NAMALWA (cell line): ENCODE results near the gene KDM4C.
"Not testable (repeated sequence)": the region's sequence is repeated elsewhere in the genome, so short reads cannot be mapped to it uniquely, and the experiment has no call there.

Experiments
- DNase-seq: peaks from one replicate; pipeline ENCODE4 v3.0.0-alpha.2; 2015; ENCODE audit warnings: low spot score

The KDM4C gene

DNA sequence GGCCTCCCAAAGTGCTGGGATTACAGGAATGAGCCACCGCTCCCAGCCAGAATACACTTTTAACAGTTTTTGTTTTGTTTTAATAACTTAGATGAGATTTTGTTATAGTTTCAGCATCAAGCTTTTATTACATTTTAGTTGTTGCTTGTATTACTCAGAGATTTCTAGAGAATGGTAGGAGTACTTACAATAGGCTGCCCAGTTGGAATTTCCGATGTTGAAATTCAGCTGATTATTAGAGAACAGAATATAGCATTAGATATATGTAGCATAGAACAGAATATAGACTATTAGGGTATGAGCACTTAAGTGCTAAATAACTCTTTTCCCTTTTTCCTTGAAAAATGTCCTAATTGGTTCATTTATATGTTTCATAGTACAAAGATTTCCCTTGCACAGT is 6.2 kb downstream of the KDM4C start:
- DNase-seq = no peak

DNA sequence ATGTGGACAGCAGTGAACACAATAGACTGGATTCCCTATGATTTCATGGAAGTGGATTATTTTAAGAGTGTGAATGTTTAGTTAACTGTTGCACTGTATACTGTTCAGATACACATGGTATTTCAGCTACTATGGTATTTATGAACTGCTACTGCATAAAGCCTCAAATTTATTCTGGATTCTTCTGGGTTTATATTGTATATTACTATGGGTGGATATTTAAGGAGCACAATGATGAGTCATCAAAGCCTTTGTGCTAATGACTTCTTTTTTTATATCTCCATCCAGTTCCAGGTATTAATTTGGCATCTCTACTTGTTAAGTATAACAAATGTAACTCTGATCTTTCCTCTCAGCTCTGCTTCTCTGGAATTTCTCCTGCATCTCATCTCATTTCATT is 6.8 kb downstream of the KDM4C start:
- no peak for DNase-seq

DNA sequence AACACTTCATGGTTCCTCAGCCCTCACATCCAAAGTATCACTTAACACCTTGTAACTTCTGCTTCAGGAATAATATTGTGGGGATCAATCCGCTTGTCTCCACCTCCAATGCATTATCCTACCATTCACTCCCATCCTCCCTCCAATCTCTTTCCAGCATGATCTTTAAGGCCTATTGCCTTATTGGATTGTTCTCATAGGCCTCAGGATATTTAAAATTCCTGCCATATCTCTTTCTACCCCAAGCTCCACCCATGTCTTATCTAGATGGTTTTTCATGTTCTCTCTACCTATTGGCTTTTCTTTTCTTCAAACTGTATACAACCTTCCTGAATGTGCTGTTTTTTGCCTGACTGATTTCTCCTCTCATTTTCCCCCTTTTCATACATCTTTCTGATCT is 7.2 kb downstream of the KDM4C start:
- no peak for DNase-seq

DNA sequence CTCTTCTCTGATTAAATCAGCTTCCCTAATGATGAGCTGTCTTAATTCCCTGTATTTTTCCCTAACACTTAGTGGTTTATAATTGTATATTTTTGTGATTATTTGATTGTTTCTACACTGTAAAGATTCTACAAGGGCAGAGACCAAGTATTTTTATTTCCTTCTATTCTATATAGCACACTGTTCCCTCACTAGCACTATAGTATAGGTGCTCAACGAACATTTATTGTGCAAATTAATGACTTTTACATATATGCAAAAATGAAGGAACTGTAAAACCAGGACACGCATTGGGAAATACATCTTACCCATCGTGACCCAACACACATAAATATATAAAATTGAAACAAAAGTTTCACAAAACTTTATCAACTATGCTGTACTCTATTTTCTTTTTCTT is 7.6 kb downstream of the KDM4C start:
- DNase-seq = no peak

DNA sequence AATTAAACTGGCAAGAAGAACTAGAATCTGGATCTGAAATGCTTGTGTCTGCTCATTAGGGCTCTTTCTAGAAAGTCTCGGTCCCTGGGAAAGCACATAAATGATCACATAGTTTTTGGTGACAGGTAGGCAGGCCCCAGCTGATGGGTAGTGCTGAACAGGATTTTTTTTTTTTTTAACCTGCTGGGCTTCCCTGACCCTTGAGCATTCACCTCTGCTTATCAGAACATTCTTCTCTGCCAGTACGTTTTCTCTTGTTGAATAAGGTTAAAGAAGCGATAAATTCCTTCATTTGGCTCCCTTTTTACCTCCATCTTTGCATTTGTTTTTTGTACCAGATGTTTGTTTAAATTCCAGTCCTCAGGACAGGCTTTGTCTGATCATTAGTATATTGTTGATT is 8.8 kb downstream of the KDM4C start:
- no peak for DNase-seq

DNA sequence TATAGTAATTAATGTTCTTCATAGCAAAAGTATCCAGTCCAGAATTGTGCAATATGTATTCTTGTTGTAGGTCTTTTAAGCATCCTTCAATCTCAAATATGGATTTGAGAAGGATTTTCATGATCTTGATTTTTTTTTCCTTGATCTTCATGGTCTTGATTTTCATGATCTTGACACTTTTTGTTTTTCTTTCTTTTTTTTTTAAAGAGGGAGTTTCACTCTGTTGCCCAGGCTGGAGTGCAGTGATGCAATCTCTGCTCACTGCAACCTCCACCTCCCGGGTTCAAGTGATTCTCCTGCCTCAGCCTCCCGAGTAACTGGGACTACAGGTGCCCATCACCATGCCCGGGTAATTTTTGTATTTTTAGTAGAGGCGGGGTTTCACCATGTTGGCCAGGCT is 10.8 kb downstream of the KDM4C start:
- not testable (repeated sequence) for DNase-seq

DNA sequence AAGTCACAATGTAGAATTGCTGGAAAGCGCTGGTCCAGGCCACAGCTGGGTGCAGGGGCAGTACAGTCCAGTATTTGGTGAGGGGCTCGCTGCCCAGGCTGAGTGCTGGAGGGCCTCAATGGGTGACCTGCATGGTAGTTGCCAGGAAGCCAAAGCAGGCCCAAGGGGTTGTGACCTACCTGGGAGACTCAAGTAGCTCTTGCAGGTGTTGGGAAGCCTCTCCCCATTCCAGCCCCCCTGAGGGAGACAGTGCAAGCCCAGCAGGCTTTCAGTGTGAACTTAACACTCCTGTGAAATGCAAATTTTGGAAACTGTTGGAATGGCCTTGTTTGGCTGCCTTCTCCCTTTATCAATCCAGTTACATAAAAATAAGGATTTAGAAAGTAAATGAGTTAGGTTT is 13.9 kb downstream of the KDM4C start:
- no peak for DNase-seq

DNA sequence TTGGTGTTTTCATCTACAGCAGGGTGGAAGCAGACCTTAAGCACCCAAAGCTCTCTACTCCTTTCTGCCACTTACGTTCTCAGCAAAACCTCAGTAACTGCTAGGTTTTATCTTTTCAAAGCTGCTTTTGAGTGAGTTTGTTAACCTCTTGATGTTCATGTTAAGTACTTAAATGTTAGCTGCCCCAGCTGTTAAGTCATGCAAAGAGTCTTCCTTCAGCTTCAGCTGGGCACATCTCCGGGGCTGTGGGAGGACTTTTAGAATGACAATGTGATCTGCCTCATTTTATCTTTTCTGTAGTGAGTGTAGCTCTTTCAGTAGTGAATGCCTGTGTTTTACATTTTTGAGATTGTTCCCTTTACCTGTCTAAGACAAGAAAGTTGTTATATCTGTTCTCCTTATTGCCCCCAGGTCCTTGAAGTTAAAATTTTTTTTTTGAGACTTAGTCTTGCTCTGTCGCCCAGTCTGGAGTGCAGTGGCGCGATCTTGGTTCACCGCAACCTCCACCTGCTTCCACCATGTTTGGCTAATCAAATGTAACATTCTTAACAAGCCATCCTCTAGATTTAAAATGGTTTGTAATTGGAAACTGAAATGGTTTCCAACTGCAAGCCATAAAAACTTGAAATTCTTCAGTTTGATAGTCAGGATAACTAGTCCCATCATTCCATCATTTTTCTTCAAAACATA is 19.6 kb downstream of the KDM4C start:
- DNase-seq = no peak

DNA sequence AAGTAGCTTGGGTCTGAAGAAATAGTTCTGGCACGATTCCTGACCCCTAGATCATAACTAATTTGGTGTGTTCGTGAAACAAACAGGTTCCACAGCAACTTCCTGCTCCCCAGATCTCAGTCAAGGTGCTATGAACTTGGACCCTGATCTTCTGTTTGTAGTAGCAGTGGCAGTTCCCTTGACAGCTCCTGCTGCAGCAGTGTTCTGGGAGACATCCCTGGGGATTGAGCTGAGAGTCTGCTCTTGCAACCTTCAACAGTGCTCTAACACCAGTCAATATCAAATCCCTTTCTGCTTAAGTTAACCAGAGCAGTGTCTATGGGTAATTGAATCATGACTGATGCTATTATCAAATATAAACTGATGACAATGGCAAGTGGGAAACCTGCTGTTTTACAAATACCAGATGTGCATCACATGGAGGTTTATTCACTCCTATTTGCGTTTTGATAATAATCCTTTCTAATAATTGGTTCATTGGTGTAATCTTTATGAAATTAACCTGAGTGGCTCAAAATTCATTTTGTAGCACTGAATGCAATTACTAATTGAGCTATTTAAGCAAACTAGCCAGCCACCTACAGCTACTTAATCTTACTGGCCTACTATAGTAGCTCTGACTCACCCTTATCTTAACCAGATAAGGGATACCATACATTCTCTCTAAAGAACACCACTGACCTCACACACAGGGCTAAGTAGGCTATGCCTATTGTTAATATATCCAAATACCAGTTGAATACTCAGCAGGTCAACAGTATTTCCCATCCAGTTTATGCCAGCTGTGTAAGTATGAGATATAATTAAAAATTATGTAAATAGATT is 21.9 kb downstream of the KDM4C start:
- DNase-seq = no peak

DNA sequence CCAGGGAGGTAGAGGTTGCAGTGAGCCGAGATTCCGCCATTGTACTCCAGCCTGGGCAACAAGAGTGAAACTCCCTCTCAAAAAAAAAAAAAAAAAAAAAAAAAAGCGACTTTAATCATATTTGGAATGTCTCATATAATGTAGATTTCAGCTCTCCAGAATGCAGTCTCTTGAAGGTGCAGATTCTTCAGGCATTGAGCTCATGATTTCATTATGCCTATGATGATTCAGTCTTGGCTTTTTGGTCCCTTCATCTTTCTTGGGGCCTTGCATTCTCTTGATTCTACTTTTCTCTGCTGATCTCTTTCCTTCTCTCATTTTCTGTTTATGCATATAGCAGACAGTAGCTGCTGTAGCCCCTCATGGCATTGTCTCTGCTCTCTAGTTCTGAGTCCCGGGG is 22.9 kb downstream of the KDM4C start:
- no peak for DNase-seq

DNA sequence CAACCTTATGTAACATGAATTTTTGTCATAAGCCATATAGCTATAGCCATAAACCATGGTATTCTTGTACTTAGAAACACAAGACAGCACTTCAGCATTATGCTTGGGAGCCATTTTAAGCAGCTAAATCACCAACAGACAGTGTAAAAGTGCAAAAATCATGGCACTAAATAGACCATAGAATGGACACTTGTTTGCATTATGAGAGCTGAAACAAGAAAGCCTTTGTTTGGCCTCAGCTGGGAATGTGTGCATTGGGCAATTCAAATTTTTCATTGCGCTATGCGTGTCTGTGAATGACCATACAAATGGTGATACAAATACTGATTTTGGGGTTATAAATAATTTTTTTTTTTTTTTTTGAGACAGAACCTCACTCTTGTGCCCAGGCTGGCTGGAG is 23.7 kb downstream of the KDM4C start:
- no peak for DNase-seq

DNA sequence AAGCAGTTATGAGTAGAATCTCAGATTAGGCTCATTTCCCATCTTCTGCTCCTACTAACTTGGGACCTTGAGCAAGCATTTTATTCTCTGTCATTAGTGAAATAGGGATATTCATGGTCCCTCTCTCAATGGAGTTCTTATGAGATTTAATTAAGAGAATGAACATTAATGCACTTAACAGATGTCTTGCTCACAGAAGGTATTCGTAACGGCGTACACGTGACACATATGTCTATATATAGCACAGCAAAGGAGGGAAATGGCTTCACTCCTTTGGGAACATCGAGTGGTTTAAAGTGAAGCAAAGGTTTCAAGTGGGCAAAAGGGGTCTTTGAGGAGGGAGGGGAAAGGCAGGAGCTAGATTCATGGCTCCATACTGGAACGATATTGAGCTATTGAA is 24.6 kb downstream of the KDM4C start:
- no peak for DNase-seq

DNA sequence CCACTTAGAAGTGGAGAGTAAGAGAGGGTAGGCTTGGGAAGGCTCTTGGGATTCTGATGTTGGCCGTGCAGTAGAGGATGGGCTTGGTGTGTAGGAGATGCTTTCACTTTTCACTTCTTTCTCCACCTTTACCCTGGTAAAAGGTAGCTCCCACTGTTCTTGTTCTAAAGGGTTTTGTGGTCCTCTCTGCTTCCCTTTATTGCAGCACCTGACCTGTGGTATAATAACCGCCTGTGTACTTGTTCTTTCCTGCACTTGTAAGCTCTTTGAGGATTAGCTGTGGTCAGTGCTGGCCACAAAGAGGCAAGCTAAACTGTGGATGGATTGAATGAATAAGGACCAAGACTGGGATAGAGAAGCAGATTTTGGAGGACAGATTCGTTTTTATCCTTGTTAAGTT is 25.2 kb downstream of the KDM4C start:
- no peak for DNase-seq

DNA sequence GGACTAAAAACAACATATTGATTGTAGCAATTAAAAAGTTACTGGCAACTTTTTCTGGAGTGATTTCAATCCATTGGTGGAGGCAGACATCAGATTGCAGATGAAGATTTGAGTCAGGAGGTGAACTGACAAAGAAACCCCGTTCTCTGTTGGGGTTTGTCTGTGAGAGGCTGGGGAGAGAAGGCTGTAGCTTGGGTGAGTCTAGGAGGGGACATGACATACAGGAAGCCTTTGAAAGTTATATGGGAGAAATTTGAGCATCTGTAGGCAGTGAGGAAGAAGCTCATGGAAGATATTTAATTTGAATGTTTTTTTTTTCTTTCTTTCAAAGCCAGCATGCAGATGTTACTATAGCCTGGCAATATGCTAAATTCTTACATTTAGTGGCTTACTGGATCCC is 26.0 kb downstream of the KDM4C start:
- no peak for DNase-seq

DNA sequence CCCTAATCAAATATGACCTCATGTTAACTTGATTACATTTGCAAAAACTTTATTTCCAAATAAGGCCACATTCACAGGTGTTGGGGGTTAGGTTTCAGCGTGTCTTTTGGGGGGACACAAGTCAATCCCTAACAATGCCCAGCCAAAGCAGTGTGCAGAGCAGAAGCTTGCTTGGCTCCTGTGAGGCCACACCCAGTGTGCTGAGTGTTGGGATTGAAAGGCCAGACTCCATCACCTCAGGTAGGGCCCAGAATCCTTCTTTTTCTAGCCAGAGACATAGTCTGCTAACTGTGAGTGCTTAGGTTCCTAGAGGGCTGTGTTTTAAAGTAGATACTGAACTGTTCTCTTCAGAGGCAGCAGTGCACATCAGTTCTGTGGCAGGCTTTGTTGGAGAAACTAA is 27.9 kb downstream of the KDM4C start:
- no peak for DNase-seq

DNA sequence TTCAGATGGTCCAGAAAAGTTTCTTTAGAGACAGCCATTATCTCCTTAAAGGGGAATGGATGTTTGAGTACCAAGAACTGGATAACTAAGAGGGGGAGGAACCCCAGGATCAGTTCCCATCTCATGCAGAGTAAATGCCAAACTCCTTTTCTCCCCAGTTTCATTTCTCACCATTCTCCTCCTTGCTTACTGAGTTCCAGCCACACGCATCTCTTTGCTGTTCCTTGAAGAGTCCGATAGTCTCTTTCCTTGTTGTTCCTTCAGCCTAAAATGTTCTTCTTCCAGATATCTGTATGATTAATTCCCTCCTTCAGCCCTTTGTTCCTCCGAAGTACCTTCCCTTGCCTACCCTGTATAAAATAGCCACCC is 30.0 kb downstream of the KDM4C start:
- DNase-seq = no peak

DNA sequence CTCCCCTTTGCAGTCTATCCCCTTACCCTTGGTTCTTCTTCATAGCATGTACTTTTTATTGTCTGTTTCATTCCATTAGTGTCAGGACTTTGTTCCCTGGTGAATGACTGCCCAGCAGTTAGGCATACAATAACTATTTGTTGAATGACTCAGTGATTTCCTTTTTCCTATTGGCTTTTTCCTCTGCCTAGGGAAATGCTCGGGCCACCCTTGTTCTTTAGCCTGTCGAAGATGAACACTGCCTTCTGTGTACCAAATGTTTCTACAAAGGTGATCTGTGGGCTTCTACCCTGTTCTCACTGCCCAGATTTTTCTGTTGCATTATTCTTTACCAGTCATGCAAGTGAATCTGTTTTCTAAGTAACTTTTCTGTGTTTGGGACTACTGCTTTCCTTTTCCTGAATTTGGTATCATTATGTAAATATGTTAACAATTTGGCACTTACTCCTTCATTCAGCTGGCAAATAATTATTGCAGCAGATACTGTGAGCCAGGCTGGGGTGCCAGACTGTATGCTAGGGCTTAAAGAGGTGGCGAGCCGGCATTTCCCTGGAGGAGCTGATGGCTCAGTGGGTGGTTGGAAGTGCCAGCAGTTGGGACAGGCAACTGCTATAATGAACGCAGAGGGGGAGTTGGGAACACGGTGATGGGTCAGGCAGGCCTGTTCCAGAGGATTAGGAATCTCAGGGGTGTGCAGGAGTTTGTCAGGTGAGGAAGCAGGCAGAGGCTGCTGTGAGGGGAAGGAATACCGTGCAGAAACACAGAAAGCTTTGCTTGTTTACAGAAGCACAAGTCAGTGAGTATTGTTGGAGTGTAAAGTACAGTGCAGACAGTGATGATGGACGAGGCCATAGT is 30.6 kb downstream of the KDM4C start:
- no peak for DNase-seq

DNA sequence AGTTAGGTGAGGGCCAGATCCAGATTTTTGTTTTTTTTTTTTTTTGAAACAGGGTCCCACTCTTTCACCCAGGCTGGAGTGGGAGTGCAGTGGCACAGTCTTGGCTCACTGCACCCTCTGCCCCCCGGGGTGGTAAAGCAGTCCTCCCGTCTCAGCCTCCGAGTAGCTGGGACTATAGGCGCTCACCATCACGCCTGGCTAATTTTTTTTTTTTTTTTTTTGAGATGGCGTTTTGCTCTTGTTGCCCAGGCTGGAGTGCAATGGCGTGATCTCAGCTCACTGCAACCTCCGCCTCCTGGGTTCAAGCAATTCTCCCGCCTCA is 31.2 kb downstream of the KDM4C start:
- DNase-seq = not testable (repeated sequence)

DNA sequence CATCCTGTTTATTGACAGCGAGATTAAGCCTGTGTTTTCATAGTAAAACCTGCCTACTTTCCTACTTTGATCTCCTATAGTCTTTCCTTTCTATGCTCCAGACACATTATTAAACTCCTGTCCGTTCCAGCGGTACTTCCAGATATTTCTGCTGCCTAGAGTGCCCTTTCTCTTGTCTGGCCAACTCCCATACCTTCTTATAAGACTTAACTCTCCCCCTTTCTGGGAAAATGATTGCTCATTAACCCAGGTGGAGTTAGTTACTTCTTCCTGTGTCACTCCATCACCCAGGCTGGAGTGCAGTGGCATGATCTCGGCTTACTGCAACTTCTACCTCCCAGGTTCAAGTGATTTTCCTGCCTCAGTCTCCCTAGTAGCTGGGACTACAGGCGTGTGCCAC is 33.1 kb downstream of the KDM4C start:
- DNase-seq = no peak

DNA sequence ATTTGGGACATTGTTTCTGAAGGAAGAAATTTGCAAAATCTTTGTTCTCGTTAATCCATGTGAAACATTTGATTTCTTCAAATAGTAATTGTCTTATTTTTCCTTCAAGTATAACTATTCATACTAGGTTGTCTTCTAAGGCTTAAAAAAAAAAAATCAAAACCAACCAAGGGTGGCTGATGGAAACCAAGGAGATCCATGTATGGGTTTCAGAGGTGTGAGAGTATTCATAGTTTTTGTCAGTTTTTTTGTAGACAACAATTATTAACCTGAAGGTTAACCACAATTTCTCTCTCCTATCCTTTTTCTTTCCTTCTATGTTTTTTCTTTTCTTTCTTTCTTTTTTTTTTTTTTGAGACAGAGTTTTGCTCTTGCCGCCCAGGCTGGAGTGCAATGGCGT is 35.4 kb downstream of the KDM4C start:
- DNase-seq = no peak

DNA sequence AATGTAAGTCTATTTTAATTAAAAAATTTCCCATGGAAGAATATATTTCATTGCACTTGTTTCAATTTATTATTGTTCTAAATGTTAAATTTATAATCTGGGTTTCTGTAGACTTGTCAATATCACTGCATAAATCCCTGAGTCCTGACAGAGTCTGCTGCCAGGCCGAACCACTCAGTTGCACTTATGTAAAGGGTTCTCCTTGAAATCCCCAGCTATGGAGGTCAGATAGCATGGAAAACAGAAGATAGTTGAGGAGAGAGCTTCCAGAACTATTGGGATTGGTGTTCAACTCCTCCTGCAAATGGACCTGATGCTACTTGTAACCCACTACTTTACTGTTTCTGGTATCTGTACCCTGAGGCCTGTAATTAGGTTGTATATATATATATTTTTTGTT is 37.2 kb downstream of the KDM4C start:
- DNase-seq = no peak

DNA sequence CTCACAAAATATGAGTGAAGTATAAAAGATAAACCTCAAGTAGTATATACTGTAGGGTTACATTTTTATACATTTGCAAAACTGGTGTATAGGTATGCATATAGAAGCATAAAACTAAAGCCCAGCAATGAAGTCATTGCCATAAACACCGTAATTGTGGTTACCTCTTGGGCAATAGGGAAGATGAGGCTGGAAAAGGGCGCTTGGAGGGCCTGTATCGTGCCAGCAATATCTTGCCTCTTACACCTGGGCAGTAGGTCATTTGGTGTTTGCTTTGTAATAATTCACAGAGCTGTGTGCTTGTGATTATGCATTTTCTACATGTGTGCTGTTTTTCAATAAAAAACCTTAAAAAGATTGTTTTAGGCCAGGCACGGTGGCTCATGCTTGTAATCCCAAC is 45.2 kb downstream of the KDM4C start:
- no peak for DNase-seq

DNA sequence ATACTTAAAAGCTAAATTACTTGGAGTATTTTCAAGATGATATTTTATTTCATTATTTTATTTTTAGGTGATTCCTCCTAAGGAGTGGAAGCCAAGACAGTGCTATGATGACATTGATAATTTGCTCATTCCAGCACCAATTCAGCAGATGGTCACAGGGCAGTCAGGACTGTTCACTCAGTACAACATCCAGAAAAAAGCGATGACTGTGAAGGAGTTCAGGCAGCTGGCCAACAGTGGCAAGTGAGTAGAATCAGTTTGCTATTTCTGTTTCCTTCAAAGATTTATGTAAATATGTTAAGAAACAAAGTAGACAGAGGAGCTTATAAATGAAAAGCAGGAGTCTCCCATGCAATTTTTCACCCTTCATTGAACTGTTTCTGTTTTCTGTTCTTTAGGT is 47.8 kb downstream of the KDM4C start:
- DNase-seq = peak; percentile 26
